Astrocyte (in vitro differentiated cells and primary cell): ENCODE results near the gene SLC37A1.

Experiments used
- CTCF ChIP-seq: IDR thresholded peaks from 2 replicates; pipeline ENCODE4 v1.5.1; 2011; ENCODE audit warnings: low read depth, mild to moderate bottlenecking, inconsistent platforms, low read length, moderate library complexity; ENCODE audit not compliant: insufficient read depth
- EZH2 ChIP-seq: IDR thresholded peaks from 2 replicates; pipeline ENCODE4 v1.6.1; 2012; ENCODE audit warnings: mild to moderate bottlenecking, low read length, inconsistent platforms; ENCODE audit not compliant: insufficient read depth

- TF ChIP-seq CTCF (no peak), EZH2 (no peak)
Measured at GRCh38 chr21:42550817-42551216, 37.2 kb downstream of the SLC37A1 start.
